GM19023 (cell line): Measurements from ENCODE around the gene CPTP.

ENCODE experiments used
- ATAC-seq: cut with Tn5 transposase; IDR thresholded peaks from one replicate; pipeline ENCODE4 v1.9.1; 2021; ENCODE audit warnings: mild to moderate bottlenecking, moderate library complexity; ENCODE audit not compliant: unreplicated experiment

CPTP gene

GRCh38 chr1:1347026-1347595 is 22.5 kb downstream of the CPTP start:
- ATAC-seq = no peak

GRCh38 chr1:1347663-1348419 is 23.2 kb downstream of the CPTP start:
- no peak for ATAC-seq

DNA sequence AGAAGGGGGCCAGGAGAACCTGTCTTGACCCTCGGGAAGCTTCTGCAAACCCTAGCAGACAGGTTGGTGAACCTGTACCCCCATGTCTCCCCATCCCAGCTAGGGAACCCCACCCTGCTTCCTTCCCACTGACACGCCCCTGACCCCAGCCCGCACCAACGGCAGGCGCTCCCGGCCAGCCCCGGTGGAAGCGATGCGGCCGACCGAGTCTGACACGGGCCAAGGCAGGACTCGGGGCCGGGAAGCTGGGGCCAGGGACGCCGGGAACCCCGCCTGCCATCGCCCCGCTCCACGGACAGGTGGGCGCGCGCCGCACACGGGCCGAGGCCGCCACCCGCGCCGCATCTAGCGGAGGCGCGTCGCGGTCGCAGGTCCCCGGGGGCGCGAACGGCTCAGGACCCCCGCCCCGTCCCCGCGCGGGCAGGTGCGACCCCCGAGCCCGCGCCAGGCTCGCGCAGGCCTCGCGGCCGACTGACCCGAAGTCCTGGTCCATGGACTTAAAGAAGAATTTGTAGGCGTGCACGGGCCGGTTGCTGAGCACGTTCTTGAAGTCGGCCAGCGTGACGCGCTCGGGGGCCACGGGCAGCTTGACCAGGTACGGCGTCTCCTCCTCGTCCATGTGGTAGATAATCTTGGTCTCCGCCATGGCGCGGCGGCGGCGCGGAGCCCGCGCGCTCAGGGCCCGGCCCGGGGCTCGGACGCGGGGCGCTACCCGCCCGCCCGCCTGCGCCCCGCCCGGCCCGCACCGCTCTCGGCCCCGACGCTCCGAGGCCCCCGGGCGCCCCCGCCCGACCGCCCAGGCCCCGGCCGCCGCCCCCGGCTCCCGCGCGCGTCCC is 24.0 kb downstream of the CPTP start:
- ATAC-seq = peak; percentile 22

- peak; percentile 62 for ATAC-seq
Observed at GRCh38 chr1:1349256-1350012, 24.8 kb downstream of the CPTP start, which contains the start of gene DVL1. Gene DVL1, minus strand, starts transcription at chr1:1349418. Its CDS starts 353 bp downstream, at chr1:1349065.

DNA sequence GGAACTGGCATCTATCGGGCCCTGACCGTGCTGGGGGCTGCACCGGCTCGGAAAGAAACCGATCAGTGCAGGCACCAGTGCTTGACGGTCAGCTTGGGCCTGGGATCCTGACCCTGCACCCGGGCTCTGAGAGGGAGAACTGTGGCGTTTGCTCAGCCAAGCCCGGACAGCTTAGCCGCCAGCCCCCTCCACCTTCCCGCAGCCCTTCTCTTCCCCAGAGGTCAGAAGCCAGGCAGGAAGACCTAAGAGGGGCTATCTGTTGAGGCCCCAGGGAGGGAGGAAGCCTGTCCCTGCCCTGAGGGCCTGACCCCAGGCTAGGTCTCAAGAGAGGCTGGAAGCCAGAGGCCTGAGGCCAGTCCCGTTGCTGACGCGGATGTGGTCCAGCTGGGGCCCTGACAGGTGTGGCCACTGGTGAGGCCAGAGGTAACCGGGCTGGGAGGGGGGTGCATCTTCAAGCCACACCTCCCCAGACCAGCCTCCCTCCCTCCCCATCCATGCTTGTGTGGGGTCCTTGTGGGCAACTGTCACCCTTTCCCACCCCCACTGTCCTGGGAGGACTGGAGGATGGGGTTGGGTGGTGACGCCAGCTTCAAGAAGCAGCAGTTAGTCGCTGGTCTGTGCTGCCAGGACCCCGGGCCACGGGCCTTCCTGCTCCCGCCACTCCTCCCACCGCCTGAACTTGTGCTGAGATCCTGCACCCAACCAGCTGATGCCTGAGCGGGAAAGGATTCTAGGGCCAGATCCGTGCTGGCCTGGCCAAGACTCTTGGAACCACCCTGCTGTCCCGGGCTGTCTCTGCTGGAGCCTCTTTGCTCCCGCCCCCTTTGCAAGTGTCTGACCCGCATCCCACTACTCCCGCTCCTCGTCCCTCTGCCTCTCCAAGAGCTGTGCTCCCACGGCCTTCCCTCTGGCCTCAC is 27.2 kb downstream of the CPTP start:
- ATAC-seq = no peak

DNA sequence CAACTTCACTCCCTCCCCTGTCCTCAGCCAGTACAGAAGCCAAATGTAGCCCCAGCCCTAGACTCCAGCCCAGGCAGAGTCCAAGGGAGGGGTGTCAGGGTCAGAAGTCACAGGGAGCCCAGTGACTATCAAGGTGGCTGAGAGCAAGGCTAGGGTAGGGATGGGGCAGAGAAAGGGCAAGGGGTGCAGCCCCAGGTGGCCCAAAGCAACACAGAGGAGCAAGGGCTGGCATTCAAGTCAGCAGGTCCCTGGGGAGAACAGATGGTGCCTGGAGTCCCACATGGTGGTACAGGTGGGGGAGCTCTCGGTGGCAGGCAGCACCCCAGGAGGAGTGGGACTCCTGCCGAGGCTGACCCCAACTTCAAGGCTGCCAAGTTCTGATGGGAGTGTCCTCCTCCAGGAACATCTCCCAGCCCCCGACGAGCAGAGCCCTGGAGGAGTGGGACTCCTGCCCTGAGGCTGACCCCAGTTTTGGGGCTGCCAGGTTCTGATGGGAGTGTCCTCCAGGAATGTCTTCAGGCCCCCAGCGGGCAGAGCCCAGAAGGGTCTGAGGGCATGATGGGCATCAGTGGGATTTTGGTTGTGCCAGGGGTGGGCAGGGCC is 28.3 kb downstream of the CPTP start:
- no peak for ATAC-seq

DNA sequence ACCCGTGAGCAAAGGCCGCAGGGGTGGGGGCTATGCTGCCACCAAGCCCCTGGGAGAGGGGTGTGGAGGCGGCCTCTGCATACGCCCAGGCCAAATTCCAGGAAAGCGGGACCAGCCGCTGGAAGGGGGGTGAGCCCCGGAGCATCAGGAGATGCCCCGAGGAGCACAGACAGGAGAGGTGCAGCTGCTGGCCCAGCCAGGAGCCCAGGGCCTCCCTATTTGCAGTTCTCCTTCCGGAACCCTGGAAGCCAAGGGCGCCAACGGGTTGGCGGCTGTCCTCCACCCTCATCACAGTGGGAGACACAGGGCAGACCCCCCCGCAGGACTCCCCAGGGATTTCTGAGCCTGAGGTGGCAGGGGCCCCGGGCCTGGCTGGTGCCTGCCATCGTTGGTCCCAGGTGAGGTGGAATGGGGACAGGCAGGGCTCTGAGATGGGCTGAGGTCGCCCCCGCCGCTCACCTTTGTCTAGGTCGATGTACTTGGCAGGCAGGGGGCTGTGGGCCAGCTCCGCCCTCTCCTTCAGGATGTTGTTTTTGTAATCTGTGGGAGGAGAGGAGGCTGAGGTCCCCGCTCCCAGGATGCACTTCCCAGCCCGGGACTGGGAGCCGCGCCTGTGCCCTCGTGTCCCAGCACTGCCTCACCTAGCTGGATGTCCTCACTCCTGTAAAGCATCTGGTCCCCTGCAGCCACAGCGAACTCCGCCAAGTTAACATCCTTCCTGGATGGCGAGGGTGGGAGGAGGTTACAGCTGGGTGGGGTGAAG is 29.0 kb downstream of the CPTP start:
- no peak for ATAC-seq

DNA sequence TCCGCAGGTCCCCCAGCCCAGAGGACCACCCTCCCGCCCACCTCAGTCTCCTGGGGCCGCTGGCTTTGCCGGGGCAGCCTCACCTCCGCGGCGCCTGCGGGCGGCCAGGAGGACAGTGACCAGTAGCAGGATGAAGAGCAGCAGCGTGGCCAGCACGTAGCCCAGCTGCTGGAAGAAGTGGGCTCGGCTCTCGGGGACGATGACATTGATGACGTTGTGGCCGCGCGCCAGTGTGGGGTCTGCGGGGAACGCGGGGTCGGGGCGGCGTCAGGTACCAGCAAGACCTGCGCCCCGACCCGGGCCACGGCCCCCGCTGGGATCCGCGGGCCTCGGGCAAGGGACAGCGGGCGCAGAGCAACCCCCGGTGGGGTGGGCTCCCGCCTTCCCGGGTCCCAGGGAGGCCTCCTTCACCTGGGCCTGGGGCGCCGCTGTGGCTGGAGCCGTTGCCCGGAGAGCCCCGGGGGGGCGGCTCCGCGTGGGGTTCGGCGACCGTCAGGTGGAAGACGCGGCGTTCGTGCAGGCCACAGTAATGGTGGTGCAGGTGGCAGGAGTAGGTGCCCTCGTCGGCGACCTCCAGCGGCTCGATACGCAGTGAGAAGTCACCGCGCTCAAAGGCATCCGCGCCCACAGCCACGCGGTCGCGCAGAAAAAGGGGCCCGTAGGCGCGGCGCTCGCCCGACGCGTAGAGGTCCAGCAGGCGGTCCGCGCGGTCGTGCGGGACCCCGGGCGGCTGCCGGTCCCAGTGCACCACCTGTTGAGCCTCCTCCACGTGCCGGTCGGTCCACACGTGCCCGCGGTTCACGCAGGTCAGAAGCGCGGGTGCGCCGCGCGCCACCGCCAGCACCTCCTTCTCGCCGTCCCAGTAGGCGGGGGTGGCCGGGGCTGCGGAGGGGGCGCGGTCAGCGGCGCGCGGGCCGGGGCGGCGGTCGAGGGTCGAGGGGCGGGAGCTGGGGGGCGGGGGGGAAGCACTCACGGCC is 30.0 kb downstream of the CPTP start:
- ATAC-seq = no peak

DNA sequence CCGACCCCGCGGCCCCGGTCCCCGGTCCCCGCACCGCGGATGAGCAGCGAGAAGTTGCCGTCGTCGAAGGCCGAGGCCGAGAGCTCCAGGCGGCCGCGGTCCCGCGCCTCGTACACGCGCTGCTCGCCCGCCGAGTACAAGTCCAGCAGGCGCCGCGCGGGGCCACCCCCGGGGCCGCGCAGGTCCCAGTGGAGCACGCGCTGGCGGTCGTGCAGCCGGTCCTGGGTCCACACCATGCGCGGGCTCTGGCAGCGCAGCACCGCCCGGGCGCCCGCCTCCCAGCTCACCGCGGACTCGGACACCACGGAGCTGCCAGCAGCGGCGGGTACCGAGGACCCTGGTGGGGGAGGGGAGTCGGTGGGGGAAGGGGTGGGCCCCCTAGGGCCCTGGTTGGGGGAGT is 30.8 kb downstream of the CPTP start:
- no peak for ATAC-seq

DNA sequence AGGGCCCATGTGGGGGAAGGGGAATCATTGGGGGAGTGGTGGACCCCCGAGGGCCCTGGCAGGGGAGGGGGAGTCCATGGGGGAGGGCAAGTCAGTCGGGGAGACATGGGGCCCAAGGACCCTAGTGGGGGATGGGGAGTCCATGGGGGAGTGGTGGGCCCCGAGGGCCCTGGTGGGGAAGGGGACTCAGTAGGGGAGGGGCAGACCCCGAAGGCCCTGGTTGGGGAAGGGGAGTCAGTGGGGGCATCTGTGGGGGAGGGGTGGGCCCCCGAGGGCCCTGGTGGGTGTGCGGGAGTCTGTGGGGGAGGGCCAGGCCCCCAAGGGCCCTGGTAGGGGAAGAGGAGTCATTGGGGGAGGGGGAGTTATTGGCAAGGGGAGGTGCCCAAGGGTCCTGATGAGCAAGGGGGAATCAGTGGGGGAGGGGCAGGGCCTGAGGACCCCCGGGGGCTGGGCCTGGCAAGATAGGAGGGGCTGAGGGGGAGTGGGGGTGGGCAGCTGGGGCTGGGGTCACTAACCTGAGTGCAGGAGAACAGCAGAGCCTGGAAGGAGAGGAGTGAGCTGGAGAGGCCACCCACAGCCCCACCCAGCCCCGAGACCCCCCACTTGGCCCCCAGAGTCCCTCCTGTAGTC is 31.7 kb downstream of the CPTP start:
- no peak for ATAC-seq

DNA sequence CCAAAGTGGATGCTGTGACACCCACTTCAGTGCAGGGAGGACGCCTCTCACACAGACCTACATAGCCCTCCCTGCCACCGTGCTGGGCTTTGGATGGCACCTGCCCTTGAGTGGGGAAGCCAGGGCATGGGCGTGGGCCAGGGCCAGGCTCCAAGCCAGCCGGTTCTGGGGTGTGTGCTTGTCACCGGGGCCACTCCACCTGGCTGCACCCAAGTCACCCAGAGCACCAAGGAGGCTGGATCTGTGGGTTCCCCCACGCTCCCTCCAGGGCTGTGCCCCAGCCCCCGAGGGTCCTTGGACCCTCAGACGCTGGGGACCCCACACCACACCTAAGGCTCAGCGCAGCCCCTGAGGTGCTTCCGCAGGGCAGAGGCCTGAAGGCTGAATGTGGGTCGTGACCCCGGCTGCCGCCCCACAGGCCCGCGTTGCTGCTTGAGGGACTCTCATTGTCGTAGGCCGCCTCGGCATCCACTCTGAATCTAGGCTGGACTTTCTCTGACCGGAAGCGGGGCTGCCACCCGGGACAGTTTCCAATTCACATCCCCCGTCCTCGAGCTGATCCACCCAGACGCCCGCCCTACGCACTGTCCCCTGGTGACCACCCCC is 32.3 kb downstream of the CPTP start:
- ATAC-seq = no peak

DNA sequence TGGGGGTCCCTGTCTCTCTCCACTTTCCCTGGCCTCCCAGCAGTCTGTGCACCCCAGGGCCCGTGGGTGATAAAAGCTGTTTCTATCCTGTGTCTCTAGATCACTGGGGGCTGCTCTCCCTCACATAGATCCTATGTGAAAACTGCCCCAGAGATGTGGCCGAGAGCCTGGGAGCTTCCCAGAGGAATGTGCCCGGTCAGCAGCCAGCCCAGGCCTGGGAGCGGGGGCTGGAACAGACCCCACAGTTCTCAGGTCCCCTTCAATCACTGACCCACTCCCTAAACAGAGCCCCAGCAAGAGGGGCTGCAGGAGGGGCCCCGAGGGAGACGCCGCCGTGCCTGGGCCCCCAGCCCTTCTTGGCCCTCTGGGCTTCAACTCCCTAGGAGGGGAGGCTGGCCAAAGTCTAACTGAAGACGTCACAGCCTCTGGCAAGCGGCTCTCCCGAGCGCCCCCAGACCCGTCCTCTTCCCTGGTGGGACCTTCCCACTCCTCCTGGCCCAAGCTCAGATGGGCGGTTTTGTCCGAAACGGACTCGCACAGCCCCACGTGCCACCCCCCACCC is 33.4 kb downstream of the CPTP start:
- ATAC-seq = no peak

DNA sequence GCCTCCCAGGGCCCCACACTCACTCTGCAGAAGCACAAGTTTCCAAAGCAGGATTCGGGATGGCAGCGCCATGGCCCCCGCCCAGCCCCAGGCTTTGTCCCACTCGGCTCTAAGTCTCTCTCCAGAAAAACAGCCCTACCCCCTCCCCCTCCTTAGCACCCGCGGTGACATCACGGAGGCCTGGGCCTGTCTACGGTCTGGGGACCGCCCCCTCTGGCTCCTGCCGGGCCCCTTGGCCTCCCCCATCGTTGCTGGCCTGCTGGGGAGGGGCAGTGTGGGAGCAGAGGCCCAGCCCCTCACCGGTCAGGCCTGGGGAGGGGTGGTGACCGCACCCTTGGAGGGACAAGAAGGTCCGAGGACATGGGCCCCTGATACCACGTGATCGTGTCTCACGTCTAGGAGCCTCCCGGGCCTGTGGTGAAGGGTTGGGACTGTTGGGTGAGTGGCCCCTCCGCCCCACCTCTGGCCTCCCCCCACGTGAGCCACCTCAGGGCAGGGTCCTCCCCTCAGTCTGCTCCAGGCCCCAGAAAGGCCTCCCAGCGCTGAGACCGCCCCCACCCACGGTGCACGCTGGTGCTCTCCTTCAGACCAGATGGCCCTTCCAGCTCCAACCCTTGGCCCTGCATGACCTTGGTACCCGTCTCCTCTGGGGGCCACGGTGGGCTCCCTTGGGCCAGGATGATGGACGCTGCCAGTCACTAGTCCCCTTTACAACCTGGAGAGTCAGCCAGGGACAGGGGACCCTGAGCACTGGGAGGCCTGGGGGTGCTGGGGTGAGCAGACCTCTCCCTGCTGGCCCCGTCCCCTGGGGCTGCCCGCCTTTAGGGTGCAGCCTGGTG is 34.0 kb downstream of the CPTP start, which contains the start of gene MXRA8:
MXRA8 (minus strand) TSS at position 123 of the 839 bp plus-strand sequence; CDS start at position 72, 51 bp downstream.
- no peak for ATAC-seq

- ATAC-seq = no peak
Observed at GRCh38 chr1:1359308-1359663, 34.7 kb downstream of the CPTP start.

DNA sequence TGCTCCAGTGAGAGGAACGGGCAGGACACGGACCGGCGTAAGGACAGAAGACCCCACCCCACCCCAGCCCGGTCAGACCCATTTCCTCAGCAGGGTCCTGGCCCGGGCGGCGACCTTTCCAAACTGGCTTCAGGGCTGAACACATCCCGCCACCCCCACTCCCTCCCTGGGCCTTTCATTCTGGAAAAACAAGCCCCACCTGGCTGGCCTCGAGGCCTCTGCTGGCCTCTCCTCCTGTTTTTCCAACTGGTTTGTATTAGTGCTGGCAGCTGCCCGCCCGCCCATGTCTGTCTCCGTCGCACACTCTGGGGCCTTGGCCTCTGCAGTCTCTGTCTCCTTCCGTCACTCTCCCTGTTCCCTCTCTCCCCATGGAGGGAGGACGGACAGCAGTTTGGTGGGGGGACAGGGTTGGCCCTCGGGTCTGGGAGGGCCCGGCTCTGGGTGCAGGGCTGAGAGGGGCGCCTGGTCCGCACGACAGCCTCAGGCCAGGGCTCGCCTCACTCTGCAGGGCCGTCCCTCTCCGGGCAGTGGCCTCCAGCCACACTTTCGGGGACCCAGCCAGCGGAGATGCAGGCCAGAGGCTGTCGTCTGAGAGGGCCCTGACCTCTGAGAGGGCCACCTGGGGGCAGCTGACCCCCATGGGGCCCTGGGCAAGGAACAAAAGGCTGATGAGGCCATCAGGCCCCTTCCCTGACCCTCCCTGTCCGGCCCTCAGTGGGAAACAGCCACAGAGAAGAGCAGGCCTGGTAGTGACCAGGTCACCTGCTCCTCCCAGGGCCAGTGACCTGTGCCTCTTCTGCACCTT is 35.3 kb downstream of the CPTP start:
- ATAC-seq = no peak
